Esophagus squamous epithelium (tissue), 5 donors: ENCODE data around the gene SH3GL2. TPM values are rescaled to one million over a fixed set of nuclear protein-coding genes. Genes with fewer than 3 reads are reported as not detected.

ENCODE experiments used
- DNase-seq: peaks from one replicate; lab custom pipeline; 2025; lab: John Stamatoyannopoulos, UW
- H3K27ac ChIP-seq, 4 donors: fragments of 200-600 bp; sonication (generic); one replicate each; pipeline ENCODE4 v1.5.1; 2016 to 2019; ENCODE audit warnings: mild to moderate bottlenecking in 1 of 4
- H3K27me3 ChIP-seq, 4 donors: fragments of 200-600 bp; sonication (generic); 1 replicate in 3 of 4; 2 replicates in 1 of 4; pipeline versions ENCODE4 v1.5.1 to v1.6.0; 2017 to 2021; ENCODE audit warnings: antibody characterized with exemption in 1 of 4
- H3K36me3 ChIP-seq, 3 donors: fragments of 200-600 bp; sonication (generic); one replicate each; pipeline ENCODE4 v1.5.1; 2016 to 2019
- H3K4me1 ChIP-seq, 3 donors: fragments of 200-600 bp; sonication (generic); one replicate each; pipeline ENCODE4 v1.5.1; 2017 to 2019
- H3K4me3 ChIP-seq, 4 donors: fragments of 200-600 bp; sonication (generic); 1 replicate in 3 of 4; 2 replicates in 1 of 4; pipeline ENCODE4 v1.5.1; 2016 to 2019; ENCODE audit warnings: mild to moderate bottlenecking in 2 of 4, moderate library complexity in 1 of 4
- H3K9me3 ChIP-seq, 3 donors: fragments of 200-600 bp; sonication (generic); one replicate each; pipeline ENCODE4 v1.5.1; 2016 to 2019
- POLR2A ChIP-seq, 4 donors: fragments of 450-650 bp; IDR thresholded peaks; one replicate each; pipeline ENCODE4 v1.6.1; 2017; ENCODE audit warnings: antibody characterized with exemption in 4 of 4, mild to moderate bottlenecking in 4 of 4, moderate library complexity in 3 of 4
- WGBS, 2 donors: methylation state at CpG; one replicate each; pipeline ENCODE4 v1.1.5; 2018; 5-methylcytosine and 5-hydroxymethylcytosine counted together
- intact Hi-C: fragments of 100-400 bp; cut with DNase I; formaldehyde crosslinking; loops from one replicate; pipeline ENCODE4 v1.15.0; 2022
- total RNA-seq, 4 donors: library from RNA; depleted of rRNA; stranded (reverse); fragments of >200 nt; gene quantifications; one replicate each; pipeline ENCODE4 v1.1.0, GENCODE V29; 2016
- TF ChIP-seq, protein P1 (sequence below), 6 experiments: fragments of 450-650 bp in 4 of 6; fragments of 200-600 bp in 2 of 6; sonication (generic) in 2 of 6; IDR thresholded peaks; one replicate each; pipeline ENCODE4 v1.5.1; 2016 to 2019; ENCODE audit warnings: antibody characterized with exemption in 6 of 6, mild to moderate bottlenecking in 4 of 6, moderate library complexity in 4 of 6
- donor health status: DM: yes; HTN: yes; CAD: no.

The SH3GL2 gene
- total RNA-seq, 4 donors from 2014 or later: 0.19 TPM; not detected in 3

DNA sequence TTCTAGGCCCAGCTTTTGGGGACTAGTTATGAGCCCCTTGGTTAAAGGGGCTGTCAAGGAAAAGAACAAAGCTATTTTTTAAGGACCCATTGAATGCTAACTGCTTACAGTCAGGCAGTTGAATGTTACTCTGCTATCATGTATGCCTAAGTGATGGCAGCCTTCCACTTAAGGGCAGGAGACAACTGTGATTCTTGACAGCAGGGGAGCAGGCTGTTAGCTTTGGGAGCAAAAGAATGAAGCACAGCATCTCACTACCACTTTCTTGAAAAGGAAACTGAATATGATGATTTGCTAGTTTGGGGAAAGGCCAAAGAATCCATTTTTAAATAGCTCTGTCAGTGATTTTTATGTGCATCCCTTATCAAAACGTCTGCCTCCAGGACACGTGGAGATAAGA is 221.6 kb downstream of the SH3GL2 start:
- H3K27me3 ChIP-seq: peaks cover 0 to 12% (median 0%) of the 10 kb centered on the region in 4 donors
- TF ChIP-seq POLR2A (IDR thresholded peaks at IDR 0.05): no peak
- TF ChIP-seq, protein P1, sequence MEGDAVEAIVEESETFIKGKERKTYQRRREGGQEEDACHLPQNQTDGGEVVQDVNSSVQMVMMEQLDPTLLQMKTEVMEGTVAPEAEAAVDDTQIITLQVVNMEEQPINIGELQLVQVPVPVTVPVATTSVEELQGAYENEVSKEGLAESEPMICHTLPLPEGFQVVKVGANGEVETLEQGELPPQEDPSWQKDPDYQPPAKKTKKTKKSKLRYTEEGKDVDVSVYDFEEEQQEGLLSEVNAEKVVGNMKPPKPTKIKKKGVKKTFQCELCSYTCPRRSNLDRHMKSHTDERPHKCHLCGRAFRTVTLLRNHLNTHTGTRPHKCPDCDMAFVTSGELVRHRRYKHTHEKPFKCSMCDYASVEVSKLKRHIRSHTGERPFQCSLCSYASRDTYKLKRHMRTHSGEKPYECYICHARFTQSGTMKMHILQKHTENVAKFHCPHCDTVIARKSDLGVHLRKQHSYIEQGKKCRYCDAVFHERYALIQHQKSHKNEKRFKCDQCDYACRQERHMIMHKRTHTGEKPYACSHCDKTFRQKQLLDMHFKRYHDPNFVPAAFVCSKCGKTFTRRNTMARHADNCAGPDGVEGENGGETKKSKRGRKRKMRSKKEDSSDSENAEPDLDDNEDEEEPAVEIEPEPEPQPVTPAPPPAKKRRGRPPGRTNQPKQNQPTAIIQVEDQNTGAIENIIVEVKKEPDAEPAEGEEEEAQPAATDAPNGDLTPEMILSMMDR (IDR thresholded peaks at IDR 0.05): no peak
- H3K36me3 ChIP-seq: no peaks in the 10 kb centered on the region
- WGBS, 2 donors: 57 to 81% methylated on average over 2 of the region's 2 CpGs
- no peak overlapping the region for H3K27ac ChIP-seq
- no peak for DNase-seq
- H3K4me3 ChIP-seq: no peak overlapping the region
- no peaks in the 10 kb centered on the region for H3K9me3 ChIP-seq
- intact Hi-C loops: no loop called here
- no peaks in the 10 kb centered on the region for H3K4me1 ChIP-seq

DNA sequence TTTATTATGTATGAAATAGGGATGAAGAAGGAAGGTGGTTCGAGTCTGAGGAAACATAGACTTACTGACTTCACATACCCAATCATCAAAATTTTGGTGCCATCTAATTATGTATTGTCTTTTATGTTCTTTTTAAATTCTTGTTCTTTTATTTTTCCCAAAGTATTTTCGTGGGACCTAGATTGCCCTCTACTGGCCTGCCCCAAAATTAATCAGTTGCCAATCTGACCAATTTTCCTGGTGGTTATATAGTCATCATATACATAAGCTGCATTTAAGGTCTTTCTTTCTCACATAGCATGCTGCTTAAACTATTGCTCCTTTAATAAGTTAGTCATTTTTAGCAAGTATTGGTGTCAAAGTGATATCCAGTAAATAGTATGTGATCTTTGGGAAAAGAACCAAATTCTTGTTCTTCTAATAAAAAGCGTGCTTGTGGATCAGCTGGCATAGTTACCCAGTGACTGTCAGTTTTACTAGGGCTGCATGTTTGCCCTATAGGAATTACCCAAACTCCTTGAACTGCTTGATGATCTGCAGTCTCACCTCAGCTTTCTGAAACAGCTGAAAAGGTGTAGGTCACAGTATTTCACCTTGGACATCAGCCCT is 223.5 kb downstream of the SH3GL2 start:
- Histone ChIP-seq H3K4me1 (no peaks in the 10 kb centered on the region), H3K27ac (no peak overlapping the region), H3K9me3 (no peaks in the 10 kb centered on the region), H3K36me3 (no peaks in the 10 kb centered on the region), H3K4me3 (no peak overlapping the region), H3K27me3 (peaks cover 0 to 16% (median 0%) of the 10 kb centered on the region in 4 donors)
- 43 to 45% methylated on average over 3 of the region's 3 CpGs for WGBS, 2 donors
- no peak for DNase-seq
- intact Hi-C loops: no loop called here
- no peak for TF ChIP-seq POLR2A (IDR thresholded peaks at IDR 0.05)
- TF ChIP-seq, protein P1 (IDR thresholded peaks at IDR 0.05): peak in 1 of 6 experiments; percentile 41

DNA sequence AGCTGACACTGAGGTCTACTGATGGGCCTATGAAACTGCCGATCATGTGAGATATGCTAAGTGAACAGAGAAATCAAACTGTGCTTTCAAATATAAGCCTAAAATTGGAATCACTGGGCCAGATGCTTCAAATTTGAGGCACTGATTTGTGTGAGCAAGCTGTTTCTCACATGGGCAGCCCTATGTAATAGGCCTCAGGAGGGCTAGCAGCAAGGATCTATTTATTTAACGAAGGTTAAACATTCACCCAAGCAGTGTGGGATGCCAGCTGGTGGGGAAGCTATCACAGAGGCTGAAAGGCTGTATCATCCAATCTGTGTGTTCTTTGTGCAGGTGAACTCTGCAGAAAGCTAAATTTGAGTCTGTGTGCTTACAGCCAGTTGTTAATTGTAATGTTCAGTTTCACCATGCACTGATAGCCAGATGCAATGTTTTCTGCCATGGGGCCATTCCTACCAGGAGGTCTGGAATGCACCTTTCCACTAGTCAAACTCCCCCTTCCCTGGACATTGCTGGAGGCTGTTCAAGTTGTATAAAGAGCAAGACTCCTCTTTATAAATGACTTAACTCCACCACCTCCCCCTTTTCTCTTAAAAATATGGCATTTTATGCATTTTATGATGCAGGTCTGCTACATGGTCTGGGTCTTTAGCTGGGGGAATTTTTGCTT is 228.9 kb downstream of the SH3GL2 start:
- Histone ChIP-seq H3K27me3 (peaks cover 0 to 27% (median 0%) of the 10 kb centered on the region in 4 donors), H3K27ac (no peak overlapping the region), H3K9me3 (no peaks in the 10 kb centered on the region), H3K4me3 (no peak overlapping the region), H3K36me3 (no peaks in the 10 kb centered on the region), H3K4me1 (peaks cover 0 to 5% (median 0%) of the 10 kb centered on the region in 3 donors)
- TF ChIP-seq POLR2A (IDR thresholded peaks at IDR 0.05): no peak
- WGBS, 2 donors: 80 to 95% methylated on average over 2 of the region's 2 CpGs
- intact Hi-C loops: no loop called here
- DNase-seq: no peak

DNA sequence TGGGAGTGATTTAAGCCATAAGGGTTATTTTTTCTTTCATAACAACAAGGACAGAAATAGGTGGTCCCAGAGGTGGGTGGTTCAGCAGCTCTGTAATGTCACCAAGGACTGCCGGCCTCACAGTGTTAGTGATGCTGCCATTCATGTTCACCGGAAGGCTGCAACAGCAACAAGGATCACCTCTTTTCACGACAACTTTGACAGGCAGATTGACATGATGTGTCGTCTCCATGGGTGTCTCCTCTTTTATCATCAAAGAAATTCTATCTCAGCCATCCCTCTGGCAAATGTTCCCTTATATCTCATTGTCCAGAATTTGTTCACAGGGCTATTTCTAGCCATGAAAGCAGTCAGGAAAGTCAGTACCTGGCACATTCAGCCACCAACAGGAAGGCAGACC is 231.5 kb downstream of the SH3GL2 start:
- 63 to 83% methylated on average over 4 of the region's 4 CpGs for WGBS, 2 donors
- H3K36me3 ChIP-seq: no peaks in the 10 kb centered on the region
- peaks cover 0 to 5% (median 0%) of the 10 kb centered on the region in 3 donors for H3K4me1 ChIP-seq
- intact Hi-C loops: loop anchor here (5.0 kb wide), 1 partner anchor 402 kb away; no protein-coding TSS in a partner anchor
- H3K27ac ChIP-seq: no peak overlapping the region
- H3K4me3 ChIP-seq: no peak overlapping the region
- DNase-seq: no peak
- H3K27me3 ChIP-seq: peaks cover 0 to 18% (median 0%) of the 10 kb centered on the region in 4 donors
- no peaks in the 10 kb centered on the region for H3K9me3 ChIP-seq
- TF ChIP-seq, protein P1 (IDR thresholded peaks at IDR 0.05): no peak
- TF ChIP-seq POLR2A (IDR thresholded peaks at IDR 0.05): no peak

DNA sequence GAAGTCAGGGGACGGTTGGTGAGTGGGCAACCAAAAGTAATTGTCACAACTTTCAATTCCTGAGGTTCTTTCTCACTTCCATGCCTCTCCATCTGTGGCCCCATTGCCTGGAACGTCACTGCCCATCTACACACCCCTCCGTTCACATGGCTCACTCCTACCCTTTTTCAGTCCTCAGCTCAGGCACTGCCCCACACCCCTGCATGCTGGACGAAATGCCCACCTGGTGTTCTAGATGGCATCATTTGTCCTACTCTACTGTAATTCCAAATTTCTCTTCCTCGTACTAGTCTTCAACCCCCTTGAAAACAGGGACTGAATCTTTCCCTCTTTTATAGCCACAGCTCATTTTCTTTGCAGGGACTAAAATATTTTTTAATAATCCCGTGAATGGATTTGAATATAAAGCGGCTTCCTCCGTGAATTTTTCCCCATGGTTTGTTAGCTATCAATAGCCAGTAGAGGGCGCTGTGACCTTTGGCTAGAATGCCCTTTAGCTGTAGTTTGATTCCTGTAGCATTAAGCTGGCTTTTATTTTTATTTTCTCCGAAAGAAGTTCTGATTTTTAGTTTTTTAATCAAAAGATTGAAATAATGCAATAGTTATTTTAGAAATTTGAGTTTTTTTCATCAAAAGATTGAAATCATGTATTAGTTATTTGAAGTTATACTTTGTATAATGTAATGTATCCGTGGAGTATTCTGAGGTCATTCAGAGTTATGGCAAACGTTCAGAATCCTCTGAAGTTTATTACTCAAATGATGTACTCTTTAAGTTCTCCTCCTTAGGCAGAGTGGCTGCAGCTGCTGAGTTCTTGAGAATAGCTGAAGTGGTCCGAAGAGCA is 232.1 kb downstream of the SH3GL2 start:
- Histone ChIP-seq H3K27ac (no peak overlapping the region), H3K9me3 (no peaks in the 10 kb centered on the region), H3K36me3 (no peaks in the 10 kb centered on the region), H3K4me1 (peaks cover 0 to 5% (median 0%) of the 10 kb centered on the region in 3 donors), H3K27me3 (peaks cover 0 to 14% (median 0%) of the 10 kb centered on the region in 4 donors), H3K4me3 (no peak overlapping the region)
- intact Hi-C loops: loop anchor here (5.0 kb wide), 1 partner anchor 401 kb away; no protein-coding TSS in a partner anchor
- no peak for TF ChIP-seq POLR2A (IDR thresholded peaks at IDR 0.05)
- TF ChIP-seq, protein P1 (IDR thresholded peaks at IDR 0.05): peak; percentile 58 to 83 (median 79)
- 17 to 21% methylated on average over 13 of the region's 13 CpGs for WGBS, 2 donors
- DNase-seq: no peak
